Panc1 (cell line): Measurements from ENCODE around the gene NAALAD2. TPM values are rescaled to one million over a fixed set of nuclear protein-coding genes. Genes with fewer than 3 reads are reported as not detected.

Experiments used
- ATAC-seq: fragments of 200-7000 bp; cut with Tn5 transposase; 2 replicates; pipeline ENCODE4 v1.9.1; 2020; ENCODE audit warnings: mild to moderate bottlenecking, moderate library complexity
- BruUV-seq: library from RNA; stranded (reverse); fragments of 400-500 nt; replicated peaks from 2 replicates; lab custom pipeline; 2021; lab: Mats Ljungman, UMichigan
- CTCF ChIA-PET: fragments of 300-600 bp; sonication (Branson Sonifier 250); formaldehyde crosslinking; loops from one replicate; lab custom pipeline; 2022; ENCODE audit warnings: antibody characterized with exemption; lab: Charles Lee
- POLR2A ChIA-PET: fragments of 300-600 bp; sonication (Branson Sonifier 250); formaldehyde crosslinking; loops from one replicate; lab custom pipeline; 2022; ENCODE audit warnings: antibody characterized with exemption; lab: Charles Lee
- DNase-seq: peaks from one replicate; pipeline ENCODE4 v3.0.0-alpha.2; 2010; ENCODE audit warnings: low read depth, low spot score
- H3K27ac ChIP-seq: 2 replicates; pipeline ENCODE4 v1.5.1; 2011; ENCODE audit warnings: mild to moderate bottlenecking, low read length, inconsistent platforms
- H3K27me3 ChIP-seq: fragments of 200-500 bp; sonication (Bioruptor generic); 2 replicates; pipeline ENCODE4 v1.6.0; 2014; ENCODE audit warnings: low read length, inconsistent platforms; ENCODE audit not compliant: control insufficient read depth, insufficient read depth
- H3K36me3 ChIP-seq: fragments of 200-500 bp; sonication (Bioruptor generic); 2 replicates; pipeline ENCODE4 v1.5.1; 2014; ENCODE audit warnings: inconsistent platforms, mild to moderate bottlenecking, low read length, moderate library complexity; ENCODE audit not compliant: control insufficient read depth, insufficient read depth
- H3K4me1 ChIP-seq: 2 replicates; pipeline ENCODE4 v1.5.1; 2011; ENCODE audit warnings: inconsistent platforms, mild to moderate bottlenecking, low read length, moderate library complexity; ENCODE audit not compliant: control insufficient read depth, insufficient read depth
- H3K4me3 ChIP-seq, 2 experiments: 2 replicates each; pipeline ENCODE4 v1.5.1; 2011 to 2012; ENCODE audit warnings: low read depth in 2 of 2, low read length in 2 of 2, mild to moderate bottlenecking in 2 of 2, inconsistent platforms in 1 of 2, moderate library complexity in 1 of 2
- H3K9me3 ChIP-seq: fragments of 200-500 bp; sonication (Bioruptor generic); 2 replicates; pipeline ENCODE4 v1.5.1; 2014; ENCODE audit warnings: low read depth, mild to moderate bottlenecking, inconsistent platforms, low read length, moderate library complexity; ENCODE audit not compliant: control insufficient read depth, insufficient read depth
- CTCF ChIP-seq: fragments of 450-650 bp; IDR thresholded peaks from 2 replicates; pipeline ENCODE4 v1.5.1; 2017; ENCODE audit warnings: mild to moderate bottlenecking
- POLR2AphosphoS5 ChIP-seq: IDR thresholded peaks from 2 replicates; pipeline ENCODE4 v1.6.1; 2012; ENCODE audit warnings: mild to moderate bottlenecking, low read depth, low read length, moderate library complexity
- REST ChIP-seq, 2 experiments: IDR thresholded peaks; 2 replicates each; pipeline ENCODE4 v1.6.1; 2011 to 2012; ENCODE audit warnings: low read depth in 2 of 2, control low read depth in 1 of 2, low read length in 1 of 2, mild to moderate bottlenecking in 1 of 2, moderate library complexity in 1 of 2; ENCODE audit not compliant: insufficient read depth in 1 of 2
- SIN3A ChIP-seq: IDR thresholded peaks from 2 replicates; pipeline ENCODE4 v1.6.1; 2012; ENCODE audit warnings: low read depth, mild to moderate bottlenecking, low read length, moderate library complexity, borderline replicate concordance; ENCODE audit not compliant: insufficient read depth
- TCF7L2 ChIP-seq: IDR thresholded peaks from 2 replicates; pipeline ENCODE4 v1.6.1; 2011; ENCODE audit warnings: mild to moderate bottlenecking, low read depth, low read length, inconsistent platforms
- in situ Hi-C: cut with HindIII; loops from 2 replicates; pipeline ENCODE4 v1.10.0; 2016; ENCODE audit warnings: low sequenced_read_pairs, low pct_unique_long_range_greater_than_20kb
- intact Hi-C: fragments of 100-400 bp; cut with micrococcal nuclease; formaldehyde crosslinking; loops from one replicate; pipeline ENCODE4 v1.10.0; 2022; ENCODE audit not compliant: unreplicated experiment
- total RNA-seq: library from RNA; stranded (reverse); gene quantifications from one replicate; pipeline ENCODE4 v1.2.1, GENCODE V29; 2021; ENCODE audit not compliant: unreplicated experiment

Gene NAALAD2
- total RNA-seq, 1 experiment from 2014 or later: not detected

GRCh38 chr11:90241414-90241813, 107.0 kb downstream of the NAALAD2 start:
- DNase-seq (no peak), ATAC-seq (no peak)
- Histone ChIP-seq H3K4me1 (no peaks in the 10 kb centered on the region), H3K36me3 (no peaks in the 10 kb centered on the region), H3K4me3 (no peak overlapping the region), H3K9me3 (no peaks in the 10 kb centered on the region), H3K27me3 (0 out of 2 replicates have a peak, but pooled peaks cover 2% of the 10 kb centered on the region), H3K27ac (no peak overlapping the region)
- in situ Hi-C loops: no loop called here
- POLR2A ChIA-PET: no interaction called here
- TF ChIP-seq CTCF (no peak), TCF7L2 (no peak), REST (IDR thresholded peaks at IDR 0.05; ENCODE audit: insufficient read depth in 1 of 2, low read depth in 2 of 2, low read length in 1 of 2) (no peak), POLR2AphosphoS5 (no peak), SIN3A (no peak)
- intact Hi-C loops: no loop called here
- no TSS peak for BruUV-seq
- CTCF ChIA-PET: no interaction called here

Other genes starting within 250 kb of the NAALAD2 start
- not detected for gene TRIM49D1, start 212.4 kb upstream of the NAALAD2 start, total RNA-seq
- not detected for gene TRIM49D2, start 210.6 kb upstream of the NAALAD2 start, total RNA-seq
- gene TRIM64, start 168.6 kb upstream of the NAALAD2 start, total RNA-seq: not detected
- gene TRIM49C, start 103.6 kb upstream of the NAALAD2 start, total RNA-seq: not detected
- not detected for gene UBTFL1, start 48.7 kb upstream of the NAALAD2 start, total RNA-seq
- gene CHORDC1, start 88.4 kb downstream of the NAALAD2 start, total RNA-seq: 88.8 TPM